Measurements from ENCODE around the gene ZNF3.

ZNF3 gene

DNA sequence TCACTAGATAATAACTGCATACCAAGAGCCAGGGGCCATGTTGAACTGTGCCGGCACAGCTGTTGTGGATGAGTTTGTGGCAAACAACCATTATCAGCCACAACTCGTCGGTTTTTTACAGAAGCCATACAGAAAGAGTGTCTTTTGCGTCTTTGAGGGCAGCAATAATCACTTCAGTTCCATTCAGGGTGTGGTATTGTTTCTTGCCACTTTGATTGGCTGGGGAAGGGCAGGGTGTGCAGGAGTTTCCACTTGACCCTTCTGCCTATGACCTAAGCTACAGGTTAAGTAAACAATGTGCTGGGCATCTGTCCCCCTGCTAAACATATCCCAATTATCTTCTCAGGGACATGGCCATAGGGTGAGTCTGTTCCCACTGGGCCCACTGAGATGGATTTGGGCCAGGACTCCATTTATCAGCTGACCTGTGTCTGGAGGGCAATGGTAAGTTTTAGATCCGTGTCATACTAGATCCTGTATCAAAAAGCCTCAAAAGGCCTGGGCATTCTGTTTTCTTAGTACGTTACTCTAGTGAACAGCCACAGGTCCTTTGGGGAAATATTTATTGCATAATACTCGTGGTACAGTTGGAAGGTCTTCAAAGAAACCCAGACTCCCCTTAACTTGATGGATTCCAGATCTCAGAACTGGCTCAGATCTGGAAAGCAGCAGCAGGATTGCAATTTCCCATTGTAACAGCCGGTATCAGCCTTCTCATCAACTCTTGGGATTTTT is 15.9 kb downstream of the ZNF3 start:
- DNase-seq (ENCODE audit: low read depth), result peak; percentile 68
- TF ChIP-seq, protein P1, sequence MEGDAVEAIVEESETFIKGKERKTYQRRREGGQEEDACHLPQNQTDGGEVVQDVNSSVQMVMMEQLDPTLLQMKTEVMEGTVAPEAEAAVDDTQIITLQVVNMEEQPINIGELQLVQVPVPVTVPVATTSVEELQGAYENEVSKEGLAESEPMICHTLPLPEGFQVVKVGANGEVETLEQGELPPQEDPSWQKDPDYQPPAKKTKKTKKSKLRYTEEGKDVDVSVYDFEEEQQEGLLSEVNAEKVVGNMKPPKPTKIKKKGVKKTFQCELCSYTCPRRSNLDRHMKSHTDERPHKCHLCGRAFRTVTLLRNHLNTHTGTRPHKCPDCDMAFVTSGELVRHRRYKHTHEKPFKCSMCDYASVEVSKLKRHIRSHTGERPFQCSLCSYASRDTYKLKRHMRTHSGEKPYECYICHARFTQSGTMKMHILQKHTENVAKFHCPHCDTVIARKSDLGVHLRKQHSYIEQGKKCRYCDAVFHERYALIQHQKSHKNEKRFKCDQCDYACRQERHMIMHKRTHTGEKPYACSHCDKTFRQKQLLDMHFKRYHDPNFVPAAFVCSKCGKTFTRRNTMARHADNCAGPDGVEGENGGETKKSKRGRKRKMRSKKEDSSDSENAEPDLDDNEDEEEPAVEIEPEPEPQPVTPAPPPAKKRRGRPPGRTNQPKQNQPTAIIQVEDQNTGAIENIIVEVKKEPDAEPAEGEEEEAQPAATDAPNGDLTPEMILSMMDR (conservative IDR thresholded peaks at IDR 0.05; ENCODE audit: low read depth, low read length), result no peak
- no peak overlapping the region for H3K4me3 ChIP-seq (ENCODE audit: low read depth, low read length)

DNA sequence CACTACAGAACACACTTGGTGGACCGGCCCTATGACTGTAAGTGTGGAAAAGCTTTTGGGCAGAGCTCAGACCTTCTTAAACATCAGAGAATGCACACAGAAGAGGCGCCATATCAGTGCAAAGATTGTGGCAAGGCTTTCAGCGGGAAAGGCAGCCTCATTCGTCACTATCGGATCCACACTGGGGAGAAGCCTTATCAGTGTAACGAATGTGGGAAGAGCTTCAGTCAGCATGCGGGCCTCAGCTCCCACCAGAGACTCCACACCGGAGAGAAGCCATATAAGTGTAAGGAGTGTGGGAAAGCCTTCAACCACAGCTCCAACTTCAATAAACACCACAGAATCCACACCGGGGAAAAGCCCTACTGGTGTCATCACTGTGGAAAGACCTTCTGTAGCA is 17.4 kb downstream of the ZNF3 start:
- no peak overlapping the region for H3K4me3 ChIP-seq (ENCODE audit: low read depth, low read length)
- no peak for DNase-seq (ENCODE audit: low read depth)
- TF ChIP-seq, protein P1 (conservative IDR thresholded peaks at IDR 0.05; ENCODE audit: low read depth, low read length), result no peak

- H3K4me3 ChIP-seq (ENCODE audit: low read depth, low read length), result no peak overlapping the region
- TF ChIP-seq, protein P1 (conservative IDR thresholded peaks at IDR 0.05; ENCODE audit: low read depth, low read length), result no peak
- DNase-seq (ENCODE audit: low read depth), result no peak
Observed at GRCh38 chr7:100063376-100063775, 18.1 kb downstream of the ZNF3 start.

- H3K4me3 ChIP-seq (ENCODE audit: low read depth, low read length), result no peak overlapping the region
- no peak for DNase-seq (ENCODE audit: low read depth)
- TF ChIP-seq, protein P1 (conservative IDR thresholded peaks at IDR 0.05; ENCODE audit: low read depth, low read length), result no peak
Observed at GRCh38 chr7:100061518-100062193, 19.9 kb downstream of the ZNF3 start.

- DNase-seq (ENCODE audit: low read depth), result no peak
- no peak overlapping the region for H3K4me3 ChIP-seq (ENCODE audit: low read depth, low read length)
- TF ChIP-seq, protein P1 (conservative IDR thresholded peaks at IDR 0.05; ENCODE audit: low read depth, low read length), result no peak
Observed at GRCh38 chr7:100059251-100059739, 22.2 kb downstream of the ZNF3 start.

GRCh38 chr7:100057006-100057405 is 24.5 kb downstream of the ZNF3 start:
- TF ChIP-seq, protein P1 (conservative IDR thresholded peaks at IDR 0.05; ENCODE audit: low read depth, low read length), result no peak
- no peak overlapping the region for H3K4me3 ChIP-seq (ENCODE audit: low read depth, low read length)
- DNase-seq (ENCODE audit: low read depth), result no peak
